Measurements from ENCODE around the gene PACSIN1.

DNA sequence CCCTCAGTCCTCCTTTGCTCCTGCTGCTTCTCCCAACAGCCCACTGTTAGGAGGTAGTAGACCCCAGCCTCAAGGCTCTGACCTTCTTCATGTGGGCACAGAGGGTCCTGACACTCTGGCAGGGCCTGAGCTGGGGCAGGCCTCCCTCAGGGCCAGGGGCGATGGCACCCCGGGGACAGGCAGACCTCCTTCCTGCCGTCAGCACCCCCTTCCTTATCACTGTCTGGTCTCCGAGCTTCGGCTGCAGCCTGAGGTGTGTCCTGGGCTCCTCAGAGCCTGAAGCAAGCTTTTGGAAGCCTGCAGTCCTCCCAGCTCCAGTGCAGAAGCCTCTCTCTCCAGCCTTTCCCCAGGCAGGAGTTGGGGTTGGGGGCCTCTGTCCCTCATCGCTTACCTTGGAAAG, 68.3 kb downstream of the PACSIN1 start:
- TF ChIP-seq, protein P1, sequence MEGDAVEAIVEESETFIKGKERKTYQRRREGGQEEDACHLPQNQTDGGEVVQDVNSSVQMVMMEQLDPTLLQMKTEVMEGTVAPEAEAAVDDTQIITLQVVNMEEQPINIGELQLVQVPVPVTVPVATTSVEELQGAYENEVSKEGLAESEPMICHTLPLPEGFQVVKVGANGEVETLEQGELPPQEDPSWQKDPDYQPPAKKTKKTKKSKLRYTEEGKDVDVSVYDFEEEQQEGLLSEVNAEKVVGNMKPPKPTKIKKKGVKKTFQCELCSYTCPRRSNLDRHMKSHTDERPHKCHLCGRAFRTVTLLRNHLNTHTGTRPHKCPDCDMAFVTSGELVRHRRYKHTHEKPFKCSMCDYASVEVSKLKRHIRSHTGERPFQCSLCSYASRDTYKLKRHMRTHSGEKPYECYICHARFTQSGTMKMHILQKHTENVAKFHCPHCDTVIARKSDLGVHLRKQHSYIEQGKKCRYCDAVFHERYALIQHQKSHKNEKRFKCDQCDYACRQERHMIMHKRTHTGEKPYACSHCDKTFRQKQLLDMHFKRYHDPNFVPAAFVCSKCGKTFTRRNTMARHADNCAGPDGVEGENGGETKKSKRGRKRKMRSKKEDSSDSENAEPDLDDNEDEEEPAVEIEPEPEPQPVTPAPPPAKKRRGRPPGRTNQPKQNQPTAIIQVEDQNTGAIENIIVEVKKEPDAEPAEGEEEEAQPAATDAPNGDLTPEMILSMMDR (IDR thresholded peaks at IDR 0.05): no peak
- TF ChIP-seq POLR2A (IDR thresholded peaks at IDR 0.05): no peak
